ENCODE measurements around the gene SEZ6L.

Gene SEZ6L

DNA sequence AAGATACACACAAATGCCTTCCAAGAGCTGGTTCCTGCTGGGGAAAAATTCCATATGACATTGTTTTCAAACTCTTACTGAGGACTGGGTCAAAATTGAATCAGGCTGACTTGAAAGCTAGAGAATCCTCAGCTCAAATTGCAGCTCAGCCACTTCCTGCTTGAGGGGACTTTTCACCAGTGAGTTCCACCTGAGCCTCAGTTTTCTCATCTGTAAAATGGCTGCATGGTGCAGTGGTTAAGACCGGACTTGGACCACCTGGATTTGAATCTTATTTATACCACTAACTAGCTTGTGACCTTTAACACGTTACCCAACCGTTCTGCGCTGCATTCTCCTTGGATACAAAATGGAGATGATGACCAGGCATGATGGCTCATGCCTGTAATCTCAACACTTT, 189.9 kb downstream of the SEZ6L start:
- Histone ChIP-seq H3K27ac (ENCODE audit: low read depth, low read length, severe bottlenecking) (no peak overlapping the region), H3K4me1 (ENCODE audit: control insufficient read depth, insufficient read depth, low read length, poor library complexity, severe bottlenecking) (no peaks in the 10 kb centered on the region), H3K4me3 (ENCODE audit: extremely low read depth, insufficient read depth, low read length, poor library complexity, severe bottlenecking) (no peak overlapping the region), H3K36me3 (ENCODE audit: control insufficient read depth, insufficient read depth, low read length) (no peaks in the 10 kb centered on the region), H3K9me3 (ENCODE audit: control insufficient read depth, low read length) (no peaks in the 10 kb centered on the region)
- 89 to 90% methylated on average over 4 of the region's 4 CpGs for WGBS, 2 experiments (ENCODE audit: insufficient coverage in 2 of 2)

GRCh38 chr22:26360169-26360885, 191.1 kb downstream of the SEZ6L start:
- 10 to 13% methylated on average over 11 to 12 of the region's 17 CpGs for WGBS, 2 experiments (ENCODE audit: insufficient coverage in 2 of 2)
- H3K4me3 ChIP-seq (ENCODE audit: extremely low read depth, insufficient read depth, low read length, poor library complexity, severe bottlenecking), result no peak overlapping the region
- H3K36me3 ChIP-seq (ENCODE audit: control insufficient read depth, insufficient read depth, low read length), result no peaks in the 10 kb centered on the region

GRCh38 chr22:26362471-26362870, 193.2 kb downstream of the SEZ6L start:
- no peaks in the 10 kb centered on the region for H3K9me3 ChIP-seq (ENCODE audit: control insufficient read depth, low read length)
- 96 to 100% methylated on average over 3 of the region's 3 CpGs for WGBS, 2 experiments (ENCODE audit: insufficient coverage in 2 of 2)
- H3K27ac ChIP-seq (ENCODE audit: low read depth, low read length, severe bottlenecking), result no peak overlapping the region
- no peak overlapping the region for H3K4me3 ChIP-seq (ENCODE audit: extremely low read depth, insufficient read depth, low read length, poor library complexity, severe bottlenecking)
- H3K36me3 ChIP-seq (ENCODE audit: control insufficient read depth, insufficient read depth, low read length), result no peaks in the 10 kb centered on the region
- no peaks in the 10 kb centered on the region for H3K4me1 ChIP-seq (ENCODE audit: control insufficient read depth, insufficient read depth, low read length, poor library complexity, severe bottlenecking)

More at GRCh38 chr22:26360169-26360885, 191.1 kb downstream of the SEZ6L start:
- H3K9me3 ChIP-seq (ENCODE audit: control insufficient read depth, low read length), result no peaks in the 10 kb centered on the region
- no peak overlapping the region for H3K27ac ChIP-seq (ENCODE audit: low read depth, low read length, severe bottlenecking)
- H3K4me1 ChIP-seq (ENCODE audit: control insufficient read depth, insufficient read depth, low read length, poor library complexity, severe bottlenecking), result no peaks in the 10 kb centered on the region

DNA sequence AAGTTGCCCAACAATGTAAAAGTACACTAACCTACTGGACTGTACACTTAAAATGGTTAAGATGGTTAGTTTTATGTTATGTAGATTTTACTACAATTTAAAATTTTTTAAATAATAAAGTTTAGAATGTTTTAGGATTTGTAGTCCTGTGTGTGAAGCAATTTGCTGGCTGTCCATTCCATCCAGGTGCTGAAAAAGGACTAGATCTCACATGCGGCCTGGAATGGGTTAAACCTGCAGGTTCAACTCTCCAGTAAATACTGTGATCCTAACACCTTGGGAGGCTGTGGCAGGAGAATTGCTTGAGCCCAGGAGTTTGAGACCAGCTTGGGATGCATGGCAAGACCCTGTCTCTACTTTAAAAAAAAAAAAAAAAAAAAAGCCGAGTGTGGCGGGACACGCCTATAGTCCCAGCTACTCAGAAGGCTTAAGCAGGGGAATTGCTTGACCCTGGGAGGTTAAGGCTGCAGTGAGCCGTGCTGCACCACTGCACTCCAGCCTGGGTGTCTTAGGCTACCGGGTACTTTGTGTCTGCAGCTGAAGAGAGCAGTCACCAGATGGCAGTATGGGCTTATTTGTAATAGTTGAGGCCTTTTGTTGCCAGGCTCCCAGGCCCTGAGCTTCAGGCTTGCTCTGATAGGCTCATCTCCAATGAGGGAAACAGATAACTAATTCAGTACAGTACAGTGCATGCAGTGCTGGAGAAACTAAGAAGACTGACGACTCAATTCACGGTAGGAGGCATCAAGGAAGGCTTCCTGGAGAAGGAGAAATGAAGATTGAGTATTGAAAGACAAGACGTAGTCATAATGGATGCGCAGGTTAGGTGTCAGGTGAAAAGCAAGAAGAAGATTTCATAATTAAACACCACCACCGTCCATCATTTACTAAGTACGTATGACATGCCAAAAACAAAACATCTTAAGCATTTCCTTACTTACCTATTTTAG, 195.1 kb downstream of the SEZ6L start:
- no peaks in the 10 kb centered on the region for H3K4me1 ChIP-seq (ENCODE audit: control insufficient read depth, insufficient read depth, low read length, poor library complexity, severe bottlenecking)
- no peaks in the 10 kb centered on the region for H3K36me3 ChIP-seq (ENCODE audit: control insufficient read depth, insufficient read depth, low read length)
- no peak overlapping the region for H3K27ac ChIP-seq (ENCODE audit: low read depth, low read length, severe bottlenecking)
- H3K4me3 ChIP-seq (ENCODE audit: extremely low read depth, insufficient read depth, low read length, poor library complexity, severe bottlenecking), result no peak overlapping the region
- WGBS, 2 experiments (ENCODE audit: insufficient coverage in 2 of 2), result 12 to 34% methylated on average over 6 to 9 of the region's 12 CpGs
- H3K9me3 ChIP-seq (ENCODE audit: control insufficient read depth, low read length), result no peaks in the 10 kb centered on the region

DNA sequence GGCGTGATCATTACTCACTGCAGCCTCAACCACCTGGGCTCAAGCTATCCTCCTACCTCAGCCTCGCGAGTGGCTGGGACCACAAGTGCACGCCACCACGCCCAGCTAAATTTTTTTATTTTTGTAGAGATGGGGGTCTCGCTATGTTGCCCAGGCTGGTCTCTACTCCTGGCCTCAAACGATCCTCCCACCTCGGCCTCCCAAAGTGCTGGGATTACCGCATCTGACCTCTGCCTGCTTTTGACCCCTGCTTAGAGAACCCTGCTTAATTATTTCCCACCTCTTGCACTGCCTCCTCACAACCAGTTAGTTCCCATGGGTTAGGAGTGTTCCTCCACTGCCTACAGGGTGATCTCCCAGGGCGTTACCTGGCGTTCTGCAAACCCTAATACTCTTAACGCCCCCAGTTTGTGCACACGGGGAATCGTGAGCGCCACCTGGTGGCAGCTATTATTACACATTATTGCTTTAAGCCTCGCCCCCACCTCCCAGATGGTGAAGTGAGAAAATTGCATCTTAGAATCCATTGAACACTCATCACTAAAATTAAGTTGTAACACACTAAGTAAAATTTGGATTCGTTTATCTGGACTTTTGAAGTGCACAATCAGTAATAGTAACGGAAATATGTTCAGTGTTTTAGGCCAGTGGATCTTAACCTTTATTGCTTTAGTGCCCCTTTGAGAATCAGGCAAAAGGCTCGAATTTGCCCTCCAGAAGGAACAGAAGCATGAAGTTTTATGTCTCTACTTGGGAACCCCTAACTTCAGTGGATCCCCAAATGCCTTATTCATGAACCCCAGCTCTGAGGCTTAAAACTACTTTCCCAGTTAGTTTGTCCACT, 198.4 kb downstream of the SEZ6L start:
- Histone ChIP-seq H3K27ac (ENCODE audit: low read depth, low read length, severe bottlenecking) (no peak overlapping the region), H3K9me3 (ENCODE audit: control insufficient read depth, low read length) (no peaks in the 10 kb centered on the region), H3K4me3 (ENCODE audit: extremely low read depth, insufficient read depth, low read length, poor library complexity, severe bottlenecking) (no peak overlapping the region), H3K36me3 (ENCODE audit: control insufficient read depth, insufficient read depth, low read length) (no peaks in the 10 kb centered on the region), H3K4me1 (ENCODE audit: control insufficient read depth, insufficient read depth, low read length, poor library complexity, severe bottlenecking) (no peaks in the 10 kb centered on the region)
- WGBS, 2 experiments (ENCODE audit: insufficient coverage in 2 of 2), result 58 to 71% methylated on average over 10 to 12 of the region's 19 CpGs

DNA sequence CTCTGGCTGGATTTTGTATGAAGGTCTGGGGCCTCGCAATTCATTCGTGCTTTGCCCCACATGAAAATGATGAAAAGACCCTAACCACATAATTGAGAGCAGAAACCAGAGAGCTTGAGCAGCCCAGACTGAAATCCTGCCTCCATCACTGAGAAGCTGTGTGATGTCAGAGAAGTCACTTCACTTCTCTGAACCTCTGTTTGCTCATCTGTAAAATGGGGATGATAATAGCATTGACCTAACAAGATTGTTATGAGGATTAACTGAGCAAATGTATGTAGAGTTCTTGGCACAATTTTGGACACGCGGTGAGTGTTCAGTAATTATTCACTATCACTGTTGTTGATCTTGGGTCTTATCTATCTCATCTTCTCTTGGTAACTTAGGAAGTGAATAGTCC, 203.6 kb downstream of the SEZ6L start:
- no peaks in the 10 kb centered on the region for H3K4me1 ChIP-seq (ENCODE audit: control insufficient read depth, insufficient read depth, low read length, poor library complexity, severe bottlenecking)
- H3K4me3 ChIP-seq (ENCODE audit: extremely low read depth, insufficient read depth, low read length, poor library complexity, severe bottlenecking), result no peak overlapping the region
- WGBS, 2 experiments (ENCODE audit: insufficient coverage in 2 of 2), result 100% methylated on average over 2 to 3 of the region's 4 CpGs
- no peak overlapping the region for H3K27ac ChIP-seq (ENCODE audit: low read depth, low read length, severe bottlenecking)
- no peaks in the 10 kb centered on the region for H3K9me3 ChIP-seq (ENCODE audit: control insufficient read depth, low read length)
- H3K36me3 ChIP-seq (ENCODE audit: control insufficient read depth, insufficient read depth, low read length), result no peaks in the 10 kb centered on the region

DNA sequence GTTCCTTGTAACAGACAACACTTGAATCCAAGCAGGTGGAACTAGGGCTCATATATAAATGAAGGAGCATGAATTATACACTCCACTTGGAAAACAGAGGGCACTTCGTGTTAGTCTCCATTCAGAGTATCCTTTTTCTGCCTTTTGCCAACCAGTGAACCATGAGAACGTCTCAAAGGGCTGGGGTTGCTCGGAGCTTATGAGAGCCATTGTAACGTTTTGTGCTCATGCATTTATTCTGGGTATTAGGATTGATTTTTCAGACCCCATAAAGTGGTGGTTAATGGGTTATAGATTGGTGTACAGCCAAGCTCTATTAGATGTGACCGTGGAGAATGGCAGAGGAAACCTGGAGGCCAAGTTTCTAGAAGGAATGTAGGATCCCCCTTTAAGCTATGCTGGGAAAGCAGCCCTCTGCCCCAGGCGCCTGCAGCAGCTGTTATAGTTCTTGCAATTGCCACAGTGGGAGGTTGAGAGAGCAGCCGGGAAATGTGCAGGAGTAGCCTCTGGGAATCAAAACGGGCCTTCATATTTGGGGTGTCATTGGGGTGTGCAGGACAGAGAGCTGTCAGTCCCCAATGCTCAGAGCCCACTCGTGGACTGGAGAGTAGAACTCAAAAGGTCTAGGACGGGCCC, 205.2 kb downstream of the SEZ6L start:
- Histone ChIP-seq H3K27ac (ENCODE audit: low read depth, low read length, severe bottlenecking) (no peak overlapping the region), H3K36me3 (ENCODE audit: control insufficient read depth, insufficient read depth, low read length) (no peaks in the 10 kb centered on the region), H3K4me3 (ENCODE audit: extremely low read depth, insufficient read depth, low read length, poor library complexity, severe bottlenecking) (no peak overlapping the region), H3K9me3 (ENCODE audit: control insufficient read depth, low read length) (no peaks in the 10 kb centered on the region), H3K4me1 (ENCODE audit: control insufficient read depth, insufficient read depth, low read length, poor library complexity, severe bottlenecking) (no peaks in the 10 kb centered on the region)
- 57 to 73% methylated on average over 7 to 9 of the region's 10 CpGs for WGBS, 2 experiments (ENCODE audit: insufficient coverage in 2 of 2)

DNA sequence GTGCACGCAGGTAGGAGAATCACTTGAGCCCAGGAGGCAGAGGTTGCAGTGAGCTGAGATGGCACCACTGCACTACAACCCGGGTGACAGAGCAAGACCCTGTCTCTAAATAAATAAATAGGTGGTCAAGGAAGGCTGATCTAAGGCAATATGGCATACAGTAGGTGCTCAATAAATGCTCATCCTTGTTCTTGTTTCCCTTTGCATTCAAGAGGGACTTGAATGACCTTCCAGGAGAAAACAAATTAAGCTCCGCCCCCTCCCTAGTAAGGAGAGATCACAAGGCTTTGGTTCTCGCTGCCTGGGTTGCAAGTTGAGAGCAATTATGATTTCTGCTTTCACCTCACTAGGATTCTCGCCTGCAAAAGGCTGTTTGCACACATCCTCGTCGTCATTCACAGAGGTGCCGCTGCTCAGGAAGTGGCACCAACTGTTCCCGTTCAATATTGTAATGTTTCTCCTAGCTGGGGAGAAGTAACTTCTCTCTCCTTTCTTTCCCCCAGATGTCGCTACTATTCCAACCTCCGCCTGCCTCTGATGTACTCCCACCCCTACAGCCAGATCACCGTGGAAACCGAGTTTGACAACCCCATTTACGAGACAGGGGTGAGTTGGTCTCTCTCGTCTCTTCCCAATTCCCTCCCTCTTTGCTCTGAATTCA, 208.0 kb downstream of the SEZ6L start:
- Histone ChIP-seq H3K4me3 (ENCODE audit: extremely low read depth, insufficient read depth, low read length, poor library complexity, severe bottlenecking) (no peak overlapping the region), H3K36me3 (ENCODE audit: control insufficient read depth, insufficient read depth, low read length) (no peaks in the 10 kb centered on the region), H3K4me1 (ENCODE audit: control insufficient read depth, insufficient read depth, low read length, poor library complexity, severe bottlenecking) (no peaks in the 10 kb centered on the region), H3K27ac (ENCODE audit: low read depth, low read length, severe bottlenecking) (no peak overlapping the region), H3K9me3 (ENCODE audit: control insufficient read depth, low read length) (no peaks in the 10 kb centered on the region)
- WGBS, 2 experiments (ENCODE audit: insufficient coverage in 2 of 2), result 41 to 46% methylated on average over 13 to 14 of the region's 15 CpGs

GRCh38 chr22:26380072-26380830, 211.0 kb downstream of the SEZ6L start:
- WGBS, 2 experiments (ENCODE audit: insufficient coverage in 2 of 2), result 85 to 98% methylated on average over 6 to 8 of the region's 10 CpGs
- H3K4me1 ChIP-seq (ENCODE audit: control insufficient read depth, insufficient read depth, low read length, poor library complexity, severe bottlenecking), result no peaks in the 10 kb centered on the region
- no peak overlapping the region for H3K27ac ChIP-seq (ENCODE audit: low read depth, low read length, severe bottlenecking)
- H3K4me3 ChIP-seq (ENCODE audit: extremely low read depth, insufficient read depth, low read length, poor library complexity, severe bottlenecking), result no peak overlapping the region
- no peaks in the 10 kb centered on the region for H3K9me3 ChIP-seq (ENCODE audit: control insufficient read depth, low read length)
- no peaks in the 10 kb centered on the region for H3K36me3 ChIP-seq (ENCODE audit: control insufficient read depth, insufficient read depth, low read length)

All from mesodermal cell (in vitro differentiated cells).